Measurements from ENCODE around the gene TPP1. TPM values are rescaled to one million over a fixed set of nuclear protein-coding genes. Genes with fewer than 3 reads are reported as not detected.

TPP1 gene
- total and polyA plus RNA-seq, 2 of the 13 experiments (the other 11 are each of a cell fraction or from before 2014, with no cell fraction given): 13.9 to 74.6 TPM

- peak; percentile 94 for TF ChIP-seq SNAPC4 (CRISPR knock-in tag; IDR thresholded peaks at IDR 0.05)
- no peak for TF ChIP-seq ZNF282 (IDR thresholded peaks at IDR 0.05; ENCODE audit: partially characterized antibody)
- no peak for TF ChIP-seq FOXP1 (IDR thresholded peaks at IDR 0.05)
- TF ChIP-seq FOXP1 (CRISPR knock-in tag; IDR thresholded peaks at IDR 0.05): peak; percentile 5; the same call in 1 of the 2 replicates
- peak; percentile 15; the same call in 1 of the 2 replicates for TF ChIP-seq MIXL1 (CRISPR knock-in tag; IDR thresholded peaks at IDR 0.05)
- peak; percentile 79; the same call in 1 of the 2 replicates for TF ChIP-seq ZNF317 (CRISPR knock-in tag; IDR thresholded peaks at IDR 0.05)
- peak; percentile 72; the same call in 1 of the 2 replicates for TF ChIP-seq ZBTB34 (CRISPR knock-in tag; IDR thresholded peaks at IDR 0.05)
- TF ChIP-seq DNMT1 (CRISPR knock-in tag; IDR thresholded peaks at IDR 0.05): 0 out of 2 replicates have a peak, but pooled peaks have one; percentile 17
- no peak for TF ChIP-seq ZNF790 (CRISPR knock-in tag; IDR thresholded peaks at IDR 0.05; ENCODE audit: borderline replicate concordance)
- no peak; the same call in 1 of the 2 replicates for TF ChIP-seq ZNF749 (CRISPR knock-in tag; IDR thresholded peaks at IDR 0.05; ENCODE audit: borderline replicate concordance)
- no peak for TF ChIP-seq HMG20B (CRISPR knock-in tag; conservative IDR thresholded peaks at IDR 0.05)
- peak; percentile 47; the same call in 1 of the 2 replicates for TF ChIP-seq FOSL2 (CRISPR knock-in tag; IDR thresholded peaks at IDR 0.05)
- no peak for TF ChIP-seq MAFG (CRISPR knock-in tag; IDR thresholded peaks at IDR 0.05)
- peak; percentile 88; the same call in 1 of the 2 replicates for TF ChIP-seq ZNF776 (CRISPR knock-in tag; IDR thresholded peaks at IDR 0.05)
- TF ChIP-seq MAF1 (CRISPR knock-in tag; IDR thresholded peaks at IDR 0.05; ENCODE audit: borderline replicate concordance): no peak
- peak; percentile 98 for TF ChIP-seq NAIF1 (CRISPR knock-in tag; IDR thresholded peaks at IDR 0.05; ENCODE audit: borderline replicate concordance)
- TF ChIP-seq CHCHD3 (CRISPR knock-in tag; IDR thresholded peaks at IDR 0.05): 0 out of 2 replicates have a peak, but pooled peaks have one; percentile 33
- peak; percentile 79; the same call in 1 of the 2 replicates for TF ChIP-seq ZNF230 (CRISPR knock-in tag; IDR thresholded peaks at IDR 0.05)
Observed at GRCh38 chr11:6612213-6613041, 6.8 kb downstream of the TPP1 start, which contains the start of gene TAF10 (continued).

Data from HepG2 (cell line).